SK-N-SH treated with all-trans-retinoic acid at 6 μM for 48 hours (cell line): ENCODE results near the gene CRLF2.

ENCODE experiments used
- ARNTL ChIP-seq: fragments of 450-650 bp; formaldehyde crosslinking; IDR thresholded peaks from 2 replicates; pipeline ENCODE4 v1.5.0; 2020; ENCODE audit warnings: low read depth, mild to moderate bottlenecking, moderate library complexity, borderline replicate concordance
- BACH2 ChIP-seq: fragments of 250-450 bp; sonication (Bioruptor Pico); IDR thresholded peaks from 2 replicates; pipeline ENCODE4 v1.9.0; 2021; ENCODE audit warnings: mild to moderate bottlenecking, borderline replicate concordance
- RARB ChIP-seq: fragments of 250-450 bp; sonication (Bioruptor Pico); IDR thresholded peaks from 2 replicates; pipeline ENCODE4 v1.8.0; 2021; ENCODE audit warnings: mild to moderate bottlenecking, moderate library complexity
- TOX ChIP-seq: fragments of 250-450 bp; sonication (Bioruptor Pico); IDR thresholded peaks from 2 replicates; pipeline ENCODE4 v1.8.0; 2021; ENCODE audit warnings: mild to moderate bottlenecking, moderate library complexity, borderline replicate concordance
- TF ChIP-seq, protein P1 (sequence below): fragments of 250-450 bp; sonication (Bioruptor Pico); IDR thresholded peaks from 2 replicates; pipeline ENCODE4 v1.5.0; 2020; ENCODE audit warnings: mild to moderate bottlenecking, moderate library complexity

DNA sequence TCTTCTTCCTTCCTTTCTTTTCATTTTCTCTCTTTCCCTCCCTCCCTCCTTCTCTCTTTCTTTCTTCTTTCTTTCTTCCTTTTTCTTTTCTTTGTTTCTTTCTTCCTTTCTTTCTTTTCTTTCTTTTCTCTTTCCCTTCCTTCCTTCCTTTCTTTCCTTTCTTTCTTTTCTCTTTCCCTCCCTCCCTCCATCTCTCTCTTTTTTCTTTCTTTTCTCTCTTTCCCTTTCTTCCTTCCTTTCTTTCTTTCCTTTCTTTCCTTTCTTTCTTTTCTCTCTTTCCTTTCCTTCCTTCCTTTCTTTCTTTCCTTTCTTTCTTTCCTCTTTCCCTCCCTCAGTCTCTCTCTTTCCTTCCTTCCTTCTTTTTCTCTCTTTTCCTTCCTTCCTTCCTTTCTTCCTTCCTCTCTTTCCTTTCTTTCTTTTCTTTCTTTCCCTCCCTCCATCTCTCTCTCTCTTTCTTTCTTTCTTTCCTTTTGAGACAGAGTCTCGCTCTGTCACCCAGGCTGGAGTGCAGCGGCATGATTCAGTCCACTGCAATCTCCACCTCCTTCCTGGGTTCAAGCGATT lies 44.4 kb downstream of the CRLF2 start:
- TF ChIP-seq ARNTL (CRISPR knock-in tag) (no peak), TOX (CRISPR knock-in tag) (no peak), RARB (CRISPR knock-in tag) (no peak), BACH2 (CRISPR knock-in tag) (no peak)
- TF ChIP-seq, protein P1, sequence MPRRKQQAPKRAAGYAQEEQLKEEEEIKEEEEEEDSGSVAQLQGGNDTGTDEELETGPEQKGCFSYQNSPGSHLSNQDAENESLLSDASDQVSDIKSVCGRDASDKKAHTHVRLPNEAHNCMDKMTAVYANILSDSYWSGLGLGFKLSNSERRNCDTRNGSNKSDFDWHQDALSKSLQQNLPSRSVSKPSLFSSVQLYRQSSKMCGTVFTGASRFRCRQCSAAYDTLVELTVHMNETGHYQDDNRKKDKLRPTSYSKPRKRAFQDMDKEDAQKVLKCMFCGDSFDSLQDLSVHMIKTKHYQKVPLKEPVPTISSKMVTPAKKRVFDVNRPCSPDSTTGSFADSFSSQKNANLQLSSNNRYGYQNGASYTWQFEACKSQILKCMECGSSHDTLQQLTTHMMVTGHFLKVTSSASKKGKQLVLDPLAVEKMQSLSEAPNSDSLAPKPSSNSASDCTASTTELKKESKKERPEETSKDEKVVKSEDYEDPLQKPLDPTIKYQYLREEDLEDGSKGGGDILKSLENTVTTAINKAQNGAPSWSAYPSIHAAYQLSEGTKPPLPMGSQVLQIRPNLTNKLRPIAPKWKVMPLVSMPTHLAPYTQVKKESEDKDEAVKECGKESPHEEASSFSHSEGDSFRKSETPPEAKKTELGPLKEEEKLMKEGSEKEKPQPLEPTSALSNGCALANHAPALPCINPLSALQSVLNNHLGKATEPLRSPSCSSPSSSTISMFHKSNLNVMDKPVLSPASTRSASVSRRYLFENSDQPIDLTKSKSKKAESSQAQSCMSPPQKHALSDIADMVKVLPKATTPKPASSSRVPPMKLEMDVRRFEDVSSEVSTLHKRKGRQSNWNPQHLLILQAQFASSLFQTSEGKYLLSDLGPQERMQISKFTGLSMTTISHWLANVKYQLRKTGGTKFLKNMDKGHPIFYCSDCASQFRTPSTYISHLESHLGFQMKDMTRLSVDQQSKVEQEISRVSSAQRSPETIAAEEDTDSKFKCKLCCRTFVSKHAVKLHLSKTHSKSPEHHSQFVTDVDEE (CRISPR knock-in tag), result no peak
